GM23338 (cell line): ENCODE results near the gene CGNL1. TPM values are rescaled to one million over a fixed set of nuclear protein-coding genes. Genes with fewer than 3 reads are reported as not detected.

Experiments
- ATAC-seq: fragments of 200-7000 bp; cut with Tn5 transposase; 3 replicates; pipeline ENCODE4 v1.9.1; 2020
- DNase-seq: peaks from one replicate; pipeline ENCODE4 v3.0.0-alpha.2; 2015; ENCODE audit warnings: low spot score
- H2AFZ ChIP-seq: fragments of 200-600 bp; sonication (generic); 2 replicates; pipeline ENCODE4 v1.8.0; 2016; ENCODE audit warnings: antibody characterized with exemption, mild to moderate bottlenecking, moderate library complexity
- H3F3A ChIP-seq: fragments of 200-600 bp; sonication (generic); replicated peaks from 2 replicates; pipeline ENCODE4 v1.8.0; 2017; ENCODE audit warnings: antibody characterized with exemption, mixed run types, low read depth
- H3K27ac ChIP-seq: fragments of 200-600 bp; sonication (generic); 2 replicates; pipeline ENCODE4 v1.6.1; 2016; ENCODE audit warnings: low read depth
- H3K27me3 ChIP-seq: fragments of 200-600 bp; sonication (generic); 2 replicates; pipeline ENCODE4 v1.8.0; 2016; ENCODE audit warnings: mild to moderate bottlenecking, mixed run types, moderate library complexity; ENCODE audit not compliant: insufficient read depth
- H3K36me3 ChIP-seq: fragments of 200-600 bp; sonication (generic); 2 replicates; pipeline ENCODE4 v1.8.0; 2016; ENCODE audit warnings: mild to moderate bottlenecking; ENCODE audit not compliant: insufficient read depth
- H3K4me1 ChIP-seq: fragments of 200-600 bp; sonication (generic); 2 replicates; pipeline ENCODE4 v1.8.0; 2016; ENCODE audit warnings: mild to moderate bottlenecking, moderate library complexity; ENCODE audit not compliant: insufficient read depth
- H3K4me2 ChIP-seq: fragments of 200-600 bp; sonication (generic); 2 replicates; pipeline ENCODE4 v1.7.1; 2017; ENCODE audit warnings: mixed run types
- H3K4me3 ChIP-seq: fragments of 200-600 bp; sonication (generic); 2 replicates; pipeline ENCODE4 v1.6.1; 2016; ENCODE audit warnings: mixed run types
- H3K79me2 ChIP-seq: fragments of 200-600 bp; sonication (generic); replicated peaks from 2 replicates; pipeline ENCODE4 v1.8.0; 2017; ENCODE audit warnings: mild to moderate bottlenecking; ENCODE audit not compliant: insufficient read depth
- H3K9me2 ChIP-seq: fragments of 200-600 bp; sonication (generic); 2 replicates; pipeline ENCODE4 v1.8.0; 2017; ENCODE audit not compliant: insufficient read depth
- H4K20me1 ChIP-seq: fragments of 200-600 bp; sonication (generic); replicated peaks from 2 replicates; pipeline ENCODE4 v1.8.0; 2017; ENCODE audit warnings: mild to moderate bottlenecking; ENCODE audit not compliant: insufficient read depth
- H3K27ac Mint-ChIP-seq: 2 replicates; pipeline ENCODE4 v1.8.0; 2020; ENCODE audit warnings: inconsistent platforms, mild to moderate bottlenecking, moderate library complexity, mixed read lengths
- H3K27me3 Mint-ChIP-seq: 3 replicates; pipeline ENCODE4 v1.8.0; 2022; ENCODE audit warnings: low read depth, mild to moderate bottlenecking, moderate library complexity, mixed read lengths, inconsistent platforms; ENCODE audit not compliant: insufficient read depth, poor library complexity
- H3K36me3 Mint-ChIP-seq: 3 replicates; pipeline ENCODE4 v1.8.0; 2021; ENCODE audit warnings: low read depth, mild to moderate bottlenecking, inconsistent platforms, moderate library complexity, mixed read lengths
- H3K4me1 Mint-ChIP-seq: 3 replicates; pipeline ENCODE4 v1.8.0; 2020; ENCODE audit warnings: mild to moderate bottlenecking, inconsistent platforms, mixed read lengths
- H3K4me3 Mint-ChIP-seq: 3 replicates; pipeline ENCODE4 v1.8.0; 2021; ENCODE audit warnings: moderate library complexity, mild to moderate bottlenecking, inconsistent platforms, mixed read lengths
- H3K9me3 Mint-ChIP-seq: 3 replicates; pipeline ENCODE4 v1.8.0; 2020; ENCODE audit warnings: moderate library complexity, mild to moderate bottlenecking, inconsistent platforms, mixed read lengths
- NANOG ChIP-seq: IDR thresholded peaks from 2 replicates; pipeline ENCODE4 v1.6.1; 2016; ENCODE audit warnings: antibody characterized with exemption, borderline replicate concordance
- REST ChIP-seq: IDR thresholded peaks from one replicate; pipeline ENCODE4 v1.6.1; 2018; ENCODE audit warnings: antibody characterized with exemption; ENCODE audit not compliant: unreplicated experiment
- STAT1 ChIP-seq: IDR thresholded peaks from one replicate; pipeline ENCODE4 v1.6.1; 2016; ENCODE audit warnings: antibody characterized with exemption; ENCODE audit not compliant: unreplicated experiment
- ZNF331 ChIP-seq: fragments of 250-450 bp; sonication (Bioruptor Pico); IDR thresholded peaks from 2 replicates; pipeline ENCODE4 v1.5.0; 2020; ENCODE audit warnings: low read depth, mild to moderate bottlenecking, moderate library complexity
- ZNF462 ChIP-seq: fragments of 250-450 bp; sonication (Bioruptor Pico); IDR thresholded peaks from 2 replicates; pipeline ENCODE4 v1.5.0; 2020; ENCODE audit warnings: mild to moderate bottlenecking, moderate library complexity
- polyA plus RNA-seq: library from polyadenylated mRNA; unstranded; fragments of >200 nt; fragmentation: Nextera tagmentation; extraction: Ambion mirVana; gene quantifications from 2 replicates; pipeline ENCODE4 v1.2.1, GENCODE V29; 2016
- total RNA-seq: library from RNA; depleted of rRNA; stranded (reverse); fragments of >200 nt; shearing (Covaris generic); gene quantifications from 2 replicates; pipeline ENCODE4 v1.2.3, GENCODE V29; 2014

Gene CGNL1
- total and polyA plus RNA-seq, 2 experiments from 2014 or later, result 20.0 to 57.8 TPM

- TF ChIP-seq ZNF462 (CRISPR knock-in tag) (no peak), ZNF331 (CRISPR knock-in tag) (no peak), NANOG (no peak)
Observed at GRCh38 chr15:57495041-57495440, 118.7 kb downstream of the CGNL1 start (continued).

- no peak for DNase-seq
- Histone ChIP-seq H2AFZ (no peak overlapping the region), H3K36me3 (no peaks in the 10 kb centered on the region; the same call in 1 of the 2 replicates), H3K79me2 (peaks cover 8% of the 10 kb centered on the region; the same call in 1 of the 2 replicates), H3K4me2 (no peak overlapping the region), H3F3A (no peaks in the 10 kb centered on the region), H3K27me3 (no peaks in the 10 kb centered on the region), H3K27ac (no peak overlapping the region), H3K9me2 (peaks cover 4% of the 10 kb centered on the region; the same call in 1 of the 2 replicates), H3K4me3 (no peak overlapping the region), H4K20me1 (peaks cover 1% of the 10 kb centered on the region; the same call in 1 of the 2 replicates), H3K4me1 (0 out of 2 replicates have a peak, but pooled peaks cover 4% of the 10 kb centered on the region)
- Mint-ChIP-seq H3K4me1 (peaks cover 19% of the 10 kb centered on the region), H3K9me3 (no peaks in the 10 kb centered on the region), H3K36me3 (no peaks in the 10 kb centered on the region), H3K27me3 (peaks cover 7% of the 10 kb centered on the region), H3K4me3 (no peak overlapping the region), H3K27ac (no peak overlapping the region)
- ATAC-seq, result no peak
- TF ChIP-seq STAT1 (no peak), REST (no peak)
Observed at GRCh38 chr15:57495554-57496165, 119.4 kb downstream of the CGNL1 start.
